Coronary artery (tissue), 2 donors: Measurements from ENCODE around the gene KLHL11.

Experiments used
- DNase-seq: peaks from one replicate; pipeline ENCODE4 v3.0.0-alpha.2; 2017; ENCODE audit warnings: low spot score
- H3K27ac ChIP-seq, 2 donors: fragments of 200-600 bp; sonication (generic); one replicate each; pipeline ENCODE4 v1.5.1; 2016 to 2019
- H3K4me3 ChIP-seq: fragments of 200-600 bp; sonication (generic); 2 replicates; pipeline ENCODE4 v1.5.1; 2016; ENCODE audit warnings: mild to moderate bottlenecking, moderate library complexity
- TF ChIP-seq, protein P1 (sequence below): fragments of 200-600 bp; sonication (generic); IDR thresholded peaks from one replicate; pipeline ENCODE4 v1.5.1; 2019; ENCODE audit warnings: antibody characterized with exemption

Gene KLHL11

DNA sequence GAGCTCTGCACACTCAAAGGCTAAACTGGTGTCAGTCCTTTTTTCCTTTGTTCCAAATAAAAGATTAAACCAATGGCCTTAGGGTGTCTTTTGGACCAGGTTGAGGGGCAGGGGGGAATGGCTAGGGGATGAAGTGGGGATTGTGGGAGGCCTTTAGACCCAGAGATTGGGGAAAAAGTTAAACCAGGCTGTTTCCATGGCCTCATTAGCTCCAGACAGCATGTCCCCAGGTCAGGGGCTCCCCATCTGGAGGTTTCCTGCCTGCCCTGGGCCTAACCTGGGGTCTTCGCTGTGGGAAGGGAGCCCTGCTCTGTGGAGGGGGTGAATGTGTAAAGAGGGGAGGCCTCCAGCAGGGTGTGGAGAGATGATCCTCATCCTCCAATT, 42.1 kb downstream of the KLHL11 start:
- H3K4me3 ChIP-seq: no peak overlapping the region
- no peak for DNase-seq
- TF ChIP-seq, protein P1, sequence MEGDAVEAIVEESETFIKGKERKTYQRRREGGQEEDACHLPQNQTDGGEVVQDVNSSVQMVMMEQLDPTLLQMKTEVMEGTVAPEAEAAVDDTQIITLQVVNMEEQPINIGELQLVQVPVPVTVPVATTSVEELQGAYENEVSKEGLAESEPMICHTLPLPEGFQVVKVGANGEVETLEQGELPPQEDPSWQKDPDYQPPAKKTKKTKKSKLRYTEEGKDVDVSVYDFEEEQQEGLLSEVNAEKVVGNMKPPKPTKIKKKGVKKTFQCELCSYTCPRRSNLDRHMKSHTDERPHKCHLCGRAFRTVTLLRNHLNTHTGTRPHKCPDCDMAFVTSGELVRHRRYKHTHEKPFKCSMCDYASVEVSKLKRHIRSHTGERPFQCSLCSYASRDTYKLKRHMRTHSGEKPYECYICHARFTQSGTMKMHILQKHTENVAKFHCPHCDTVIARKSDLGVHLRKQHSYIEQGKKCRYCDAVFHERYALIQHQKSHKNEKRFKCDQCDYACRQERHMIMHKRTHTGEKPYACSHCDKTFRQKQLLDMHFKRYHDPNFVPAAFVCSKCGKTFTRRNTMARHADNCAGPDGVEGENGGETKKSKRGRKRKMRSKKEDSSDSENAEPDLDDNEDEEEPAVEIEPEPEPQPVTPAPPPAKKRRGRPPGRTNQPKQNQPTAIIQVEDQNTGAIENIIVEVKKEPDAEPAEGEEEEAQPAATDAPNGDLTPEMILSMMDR: no peak

GRCh38 chr17:41822216-41823140, 42.7 kb downstream of the KLHL11 start:
- TF ChIP-seq, protein P1: no peak
- Histone ChIP-seq H3K27ac (no peak overlapping the region), H3K4me3 (no peak overlapping the region)
- DNase-seq: no peak

More for the DNA sequence above, 42.1 kb downstream of the KLHL11 start:
- no peak overlapping the region for H3K27ac ChIP-seq

GRCh38 chr17:41821776-41822175, 43.4 kb downstream of the KLHL11 start:
- Histone ChIP-seq H3K4me3 (no peak overlapping the region), H3K27ac (no peak overlapping the region)
- TF ChIP-seq, protein P1: no peak
- DNase-seq: no peak

DNA sequence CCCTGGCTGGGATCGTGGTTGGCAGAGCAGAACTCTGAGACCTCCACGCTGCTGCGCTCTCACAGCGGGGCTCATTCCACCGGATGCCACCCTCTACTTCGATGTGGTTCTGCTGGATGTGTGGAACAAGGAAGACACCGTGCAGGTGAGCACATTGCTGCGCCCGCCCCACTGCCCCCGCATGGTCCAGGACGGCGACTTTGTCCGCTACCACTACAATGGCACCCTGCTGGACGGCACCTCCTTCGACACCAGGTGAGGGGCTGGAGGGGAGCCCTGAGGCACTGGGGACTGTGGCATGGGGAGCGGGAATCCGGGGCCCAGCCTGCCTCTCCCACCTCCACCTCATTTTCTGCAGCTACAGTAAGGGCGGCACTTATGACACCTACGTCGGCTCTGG, 47.2 kb downstream of the KLHL11 start:
- TF ChIP-seq, protein P1: no peak
- H3K4me3 ChIP-seq: no peak overlapping the region
- no peak for DNase-seq
- no peak overlapping the region for H3K27ac ChIP-seq

- TF ChIP-seq, protein P1: no peak
- H3K4me3 ChIP-seq: no peak overlapping the region
- DNase-seq: no peak
- no peak overlapping the region for H3K27ac ChIP-seq
Measured at GRCh38 chr17:41816637-41817320, 48.4 kb downstream of the KLHL11 start.

DNA sequence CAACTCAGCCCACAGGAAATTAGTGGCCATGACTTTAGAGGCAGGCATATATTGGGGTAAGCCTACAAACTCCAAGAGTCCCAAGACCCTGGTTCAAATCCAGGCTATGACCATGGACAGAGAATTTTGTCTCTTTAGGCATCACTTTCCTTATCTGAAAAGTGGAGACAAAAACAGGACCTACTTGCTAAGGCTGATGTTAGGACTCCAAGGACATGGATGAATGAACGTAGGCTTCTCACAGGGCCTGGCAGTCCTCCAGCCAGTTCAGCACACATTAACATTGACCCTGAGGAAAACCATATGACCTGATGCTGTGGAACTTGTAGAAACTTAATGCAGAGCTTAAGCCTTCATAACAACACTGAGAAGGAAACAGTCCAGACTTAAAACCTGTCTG, 51.0 kb downstream of the KLHL11 start:
- H3K27ac ChIP-seq: peak overlapping the region; percentile 51 to 90
- no peak for DNase-seq
- peak overlapping the region; percentile 95 for H3K4me3 ChIP-seq
- TF ChIP-seq, protein P1: no peak
